ENCODE results near the gene AGMO.

Gene AGMO

GRCh38 chr7:15158141-15158810, 403.5 kb downstream of the AGMO start:
- TF ChIP-seq MAX (IDR thresholded peaks at IDR 0.05; ENCODE audit: low read depth, low read length) (no peak), POLR2A (IDR thresholded peaks at IDR 0.05; ENCODE audit: extremely low read depth, insufficient read length) (no peak), MYC (IDR thresholded peaks at IDR 0.05; ENCODE audit: low read depth, low read length) (no peak), CTCF (IDR thresholded peaks at IDR 0.05; ENCODE audit: low read depth, low read length) (no peak)

More at GRCh38 chr7:15158141-15158810, 403.5 kb downstream of the AGMO start:
- H3K4me3 ChIP-seq (ENCODE audit: low read depth, low read length), result no peak overlapping the region
- no peak for DNase-seq (ENCODE audit: low read depth)
